Stimulated activated CD4-positive, alpha-beta T cell treated with anti-CD3 and anti-CD28 coated beads, Interleukin-12 subunit alpha, Interleukin-12 subunit beta, amount 100 ng/mL, for 4 hours (primary cell): ENCODE data around the gene ATG5.

ENCODE experiments used
- DNase-seq: peaks from one replicate; pipeline ENCODE4 v3.0.0-alpha.2; 2020

Gene ATG5

GRCh38 chr6:106215608-106216007 lies 110.0 kb downstream of the ATG5 start:
- no peak for DNase-seq

GRCh38 chr6:106214531-106214930 lies 111.0 kb downstream of the ATG5 start:
- DNase-seq: no peak

GRCh38 chr6:106213660-106214289 lies 111.8 kb downstream of the ATG5 start:
- no peak for DNase-seq

GRCh38 chr6:106212576-106212975 lies 113.0 kb downstream of the ATG5 start:
- DNase-seq: no peak

- no peak for DNase-seq
These were observed 118.7 kb downstream of the ATG5 start for GRCh38 chr6:106206905-106207304.

GRCh38 chr6:106204961-106205360 lies 120.6 kb downstream of the ATG5 start:
- DNase-seq: no peak

- no peak for DNase-seq
These were observed 125.6 kb downstream of the ATG5 start for GRCh38 chr6:106199998-106200397.

GRCh38 chr6:106199331-106199730 lies 126.2 kb downstream of the ATG5 start:
- no peak for DNase-seq

GRCh38 chr6:106197441-106197840 lies 128.1 kb downstream of the ATG5 start:
- DNase-seq: no peak

GRCh38 chr6:106194949-106195921 lies 130.3 kb downstream of the ATG5 start:
- no peak for DNase-seq

- no peak for DNase-seq
These were observed 132.7 kb downstream of the ATG5 start for GRCh38 chr6:106192824-106193223.

GRCh38 chr6:106188104-106188794 lies 137.3 kb downstream of the ATG5 start:
- DNase-seq: no peak

- DNase-seq: no peak
These were observed 138.1 kb downstream of the ATG5 start for GRCh38 chr6:106187424-106187982.

- DNase-seq: no peak
These were observed 138.8 kb downstream of the ATG5 start for GRCh38 chr6:106186714-106187113.

- DNase-seq: no peak
These were observed 139.4 kb downstream of the ATG5 start for GRCh38 chr6:106186172-106186571.

- no peak for DNase-seq
These were observed 139.9 kb downstream of the ATG5 start for GRCh38 chr6:106185615-106186014.

- no peak for DNase-seq
These were observed 140.9 kb downstream of the ATG5 start for GRCh38 chr6:106184629-106185028.

- DNase-seq: no peak
These were observed 142.1 kb downstream of the ATG5 start for GRCh38 chr6:106183430-106183829.

GRCh38 chr6:106182455-106182854 lies 143.1 kb downstream of the ATG5 start:
- no peak for DNase-seq

- no peak for DNase-seq
These were observed 143.7 kb downstream of the ATG5 start for GRCh38 chr6:106181664-106182418.

- DNase-seq: no peak
These were observed 145.4 kb downstream of the ATG5 start for GRCh38 chr6:106180208-106180607.

- no peak for DNase-seq
These were observed 146.7 kb downstream of the ATG5 start for GRCh38 chr6:106178900-106179299.
